ENCODE results near the gene KISS1R.

KISS1R gene

DNA sequence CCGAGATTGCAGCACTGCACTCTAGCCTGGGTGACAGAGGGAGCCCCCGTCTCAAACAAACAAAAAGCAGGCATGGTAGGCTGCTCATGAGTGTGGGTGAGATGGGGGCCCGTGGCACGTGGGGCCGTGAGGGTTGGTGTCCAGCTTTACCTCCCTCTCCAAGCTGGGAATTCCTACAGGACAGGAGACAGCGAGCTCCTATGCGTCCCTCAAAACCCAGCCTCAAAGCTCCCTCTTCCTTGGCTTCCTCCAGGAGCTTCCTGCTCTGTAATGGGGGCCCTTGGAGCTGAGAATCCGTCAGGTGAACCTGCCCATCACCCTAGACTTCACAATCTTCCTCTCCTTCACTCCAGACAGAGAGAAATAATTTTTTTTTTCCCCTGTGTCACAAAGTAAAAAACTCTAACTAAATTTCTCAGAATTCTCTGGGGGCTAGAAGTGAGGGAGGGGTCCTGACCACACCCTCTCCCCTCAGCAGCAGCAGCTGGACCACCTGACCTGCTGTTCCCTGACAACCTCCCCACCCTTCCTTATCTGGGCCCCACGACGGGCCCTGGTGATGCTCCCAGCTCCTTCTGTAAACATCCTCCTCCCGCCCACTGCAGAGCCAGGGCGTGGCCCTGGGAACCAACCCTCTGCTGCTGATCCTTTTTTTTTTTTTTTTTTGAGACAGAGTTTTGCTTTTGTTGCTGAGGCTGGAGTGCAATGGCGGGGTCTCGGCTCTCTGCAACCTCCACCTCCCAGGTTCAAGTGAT is 44.9 kb downstream of the KISS1R start (continued):
- TF ChIP-seq SCRT2 (tag by site-specific recombination; IDR thresholded peaks at IDR 0.05): no peak
- TF ChIP-seq, protein P1, sequence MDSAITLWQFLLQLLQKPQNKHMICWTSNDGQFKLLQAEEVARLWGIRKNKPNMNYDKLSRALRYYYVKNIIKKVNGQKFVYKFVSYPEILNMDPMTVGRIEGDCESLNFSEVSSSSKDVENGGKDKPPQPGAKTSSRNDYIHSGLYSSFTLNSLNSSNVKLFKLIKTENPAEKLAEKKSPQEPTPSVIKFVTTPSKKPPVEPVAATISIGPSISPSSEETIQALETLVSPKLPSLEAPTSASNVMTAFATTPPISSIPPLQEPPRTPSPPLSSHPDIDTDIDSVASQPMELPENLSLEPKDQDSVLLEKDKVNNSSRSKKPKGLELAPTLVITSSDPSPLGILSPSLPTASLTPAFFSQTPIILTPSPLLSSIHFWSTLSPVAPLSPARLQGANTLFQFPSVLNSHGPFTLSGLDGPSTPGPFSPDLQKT (IDR thresholded peaks at IDR 0.05; ENCODE audit: borderline replicate concordance, low read depth, low read length): no peak
- TF ChIP-seq ZNF785 (tag by site-specific recombination; IDR thresholded peaks at IDR 0.05): no peak
- no peak for TF ChIP-seq ZFP37 (tag by site-specific recombination; IDR thresholded peaks at IDR 0.05)
- peak; percentile 46; the same call in 1 of the 2 replicates for TF ChIP-seq KLF8 (tag by site-specific recombination; IDR thresholded peaks at IDR 0.05)
- peak; percentile 76 for TF ChIP-seq ZNF692 (tag by site-specific recombination; IDR thresholded peaks at IDR 0.05)
- no peak for TF ChIP-seq ZNF266 (tag by site-specific recombination; IDR thresholded peaks at IDR 0.05; ENCODE audit: low read depth)
- TF ChIP-seq ZNF555 (tag by site-specific recombination; conservative IDR thresholded peaks at IDR 0.05): no peak
- TF ChIP-seq, protein P2, sequence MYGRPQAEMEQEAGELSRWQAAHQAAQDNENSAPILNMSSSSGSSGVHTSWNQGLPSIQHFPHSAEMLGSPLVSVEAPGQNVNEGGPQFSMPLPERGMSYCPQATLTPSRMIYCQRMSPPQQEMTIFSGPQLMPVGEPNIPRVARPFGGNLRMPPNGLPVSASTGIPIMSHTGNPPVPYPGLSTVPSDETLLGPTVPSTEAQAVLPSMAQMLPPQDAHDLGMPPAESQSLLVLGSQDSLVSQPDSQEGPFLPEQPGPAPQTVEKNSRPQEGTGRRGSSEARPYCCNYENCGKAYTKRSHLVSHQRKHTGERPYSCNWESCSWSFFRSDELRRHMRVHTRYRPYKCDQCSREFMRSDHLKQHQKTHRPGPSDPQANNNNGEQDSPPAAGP (tag by site-specific recombination; IDR thresholded peaks at IDR 0.05): peak; percentile 79; the same call in 1 of the 2 replicates
- TF ChIP-seq ZNF211 (tag by site-specific recombination; IDR thresholded peaks at IDR 0.05; ENCODE audit: low read depth): no peak
- no peak for TF ChIP-seq ZNF311 (tag by site-specific recombination; IDR thresholded peaks at IDR 0.05; ENCODE audit: borderline replicate concordance)
- no peak for TF ChIP-seq ZNF791 (tag by site-specific recombination; IDR thresholded peaks at IDR 0.05)
- TF ChIP-seq, protein P3, sequence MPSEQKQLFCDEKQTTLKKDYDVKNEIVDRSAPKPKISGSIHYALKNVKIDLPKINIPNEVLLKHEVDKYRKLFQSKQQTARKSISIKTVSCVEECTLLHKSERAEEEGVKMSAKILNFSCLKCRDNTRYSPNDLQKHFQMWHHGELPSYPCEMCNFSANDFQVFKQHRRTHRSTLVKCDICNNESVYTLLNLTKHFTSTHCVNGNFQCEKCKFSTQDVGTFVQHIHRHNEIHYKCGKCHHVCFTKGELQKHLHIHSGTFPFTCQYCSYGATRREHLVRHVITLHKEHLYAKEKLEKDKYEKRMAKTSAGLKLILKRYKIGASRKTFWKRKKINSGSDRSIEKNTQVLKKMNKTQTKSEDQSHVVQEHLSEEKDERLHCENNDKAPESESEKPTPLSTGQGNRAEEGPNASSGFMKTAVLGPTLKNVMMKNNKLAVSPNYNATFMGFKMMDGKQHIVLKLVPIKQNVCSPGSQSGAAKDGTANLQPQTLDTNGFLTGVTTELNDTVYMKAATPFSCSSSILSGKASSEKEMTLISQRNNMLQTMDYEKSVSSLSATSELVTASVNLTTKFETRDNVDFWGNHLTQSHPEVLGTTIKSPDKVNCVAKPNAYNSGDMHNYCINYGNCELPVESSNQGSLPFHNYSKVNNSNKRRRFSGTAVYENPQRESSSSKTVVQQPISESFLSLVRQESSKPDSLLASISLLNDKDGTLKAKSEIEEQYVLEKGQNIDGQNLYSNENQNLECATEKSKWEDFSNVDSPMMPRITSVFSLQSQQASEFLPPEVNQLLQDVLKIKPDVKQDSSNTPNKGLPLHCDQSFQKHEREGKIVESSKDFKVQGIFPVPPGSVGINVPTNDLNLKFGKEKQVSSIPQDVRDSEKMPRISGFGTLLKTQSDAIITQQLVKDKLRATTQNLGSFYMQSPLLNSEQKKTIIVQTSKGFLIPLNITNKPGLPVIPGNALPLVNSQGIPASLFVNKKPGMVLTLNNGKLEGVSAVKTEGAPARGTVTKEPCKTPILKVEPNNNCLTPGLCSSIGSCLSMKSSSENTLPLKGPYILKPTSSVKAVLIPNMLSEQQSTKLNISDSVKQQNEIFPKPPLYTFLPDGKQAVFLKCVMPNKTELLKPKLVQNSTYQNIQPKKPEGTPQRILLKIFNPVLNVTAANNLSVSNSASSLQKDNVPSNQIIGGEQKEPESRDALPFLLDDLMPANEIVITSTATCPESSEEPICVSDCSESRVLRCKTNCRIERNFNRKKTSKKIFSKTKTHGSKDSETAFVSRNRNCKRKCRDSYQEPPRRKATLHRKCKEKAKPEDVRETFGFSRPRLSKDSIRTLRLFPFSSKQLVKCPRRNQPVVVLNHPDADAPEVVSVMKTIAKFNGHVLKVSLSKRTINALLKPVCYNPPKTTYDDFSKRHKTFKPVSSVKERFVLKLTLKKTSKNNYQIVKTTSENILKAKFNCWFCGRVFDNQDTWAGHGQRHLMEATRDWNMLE (tag by site-specific recombination; conservative IDR thresholded peaks at IDR 0.05; ENCODE audit: low read depth): no peak
- 0 out of 2 replicates have a peak, but pooled peaks have one; percentile 20 for TF ChIP-seq SP2 (tag by site-specific recombination; IDR thresholded peaks at IDR 0.05)
- TF ChIP-seq, protein P4, sequence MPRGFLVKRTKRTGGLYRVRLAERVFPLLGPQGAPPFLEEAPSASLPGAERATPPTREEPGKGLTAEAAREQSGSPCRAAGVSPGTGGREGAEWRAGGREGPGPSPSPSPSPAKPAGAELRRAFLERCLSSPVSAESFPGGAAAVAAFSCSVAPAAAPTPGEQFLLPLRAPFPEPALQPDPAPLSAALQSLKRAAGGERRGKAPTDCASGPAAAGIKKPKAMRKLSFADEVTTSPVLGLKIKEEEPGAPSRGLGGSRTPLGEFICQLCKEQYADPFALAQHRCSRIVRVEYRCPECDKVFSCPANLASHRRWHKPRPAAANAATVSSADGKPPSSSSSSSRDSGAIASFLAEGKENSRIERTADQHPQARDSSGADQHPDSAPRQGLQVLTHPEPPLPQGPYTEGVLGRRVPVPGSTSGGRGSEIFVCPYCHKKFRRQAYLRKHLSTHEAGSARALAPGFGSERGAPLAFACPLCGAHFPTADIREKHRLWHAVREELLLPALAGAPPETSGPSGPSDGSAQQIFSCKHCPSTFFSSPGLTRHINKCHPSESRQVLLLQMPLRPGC (tag by site-specific recombination; IDR thresholded peaks at IDR 0.05): no peak
- no peak for TF ChIP-seq ZNF391 (tag by site-specific recombination; IDR thresholded peaks at IDR 0.05; ENCODE audit: borderline replicate concordance, low read depth)
- TF ChIP-seq ZNF2 (tag by site-specific recombination; IDR thresholded peaks at IDR 0.05): no peak
- TF ChIP-seq ZSCAN16 (tag by site-specific recombination; IDR thresholded peaks at IDR 0.05): no peak
- TF ChIP-seq ZNF157 (tag by site-specific recombination; IDR thresholded peaks at IDR 0.05): no peak
- TF ChIP-seq, protein P5, sequence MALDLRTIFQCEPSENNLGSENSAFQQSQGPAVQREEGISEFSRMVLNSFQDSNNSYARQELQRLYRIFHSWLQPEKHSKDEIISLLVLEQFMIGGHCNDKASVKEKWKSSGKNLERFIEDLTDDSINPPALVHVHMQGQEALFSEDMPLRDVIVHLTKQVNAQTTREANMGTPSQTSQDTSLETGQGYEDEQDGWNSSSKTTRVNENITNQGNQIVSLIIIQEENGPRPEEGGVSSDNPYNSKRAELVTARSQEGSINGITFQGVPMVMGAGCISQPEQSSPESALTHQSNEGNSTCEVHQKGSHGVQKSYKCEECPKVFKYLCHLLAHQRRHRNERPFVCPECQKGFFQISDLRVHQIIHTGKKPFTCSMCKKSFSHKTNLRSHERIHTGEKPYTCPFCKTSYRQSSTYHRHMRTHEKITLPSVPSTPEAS (tag by site-specific recombination; IDR thresholded peaks at IDR 0.05): no peak
- TF ChIP-seq ZNF341 (tag by site-specific recombination; IDR thresholded peaks at IDR 0.05; ENCODE audit: low read depth): peak; percentile 86
- no peak for TF ChIP-seq ZNF221 (tag by site-specific recombination; IDR thresholded peaks at IDR 0.05; ENCODE audit: borderline replicate concordance)
- no peak for TF ChIP-seq ZNF629 (tag by site-specific recombination; IDR thresholded peaks at IDR 0.05)
- no peak for TF ChIP-seq TRIM28 (IDR thresholded peaks at IDR 0.05; ENCODE audit: borderline replicate concordance, low read length)
- TF ChIP-seq ZNF416 (tag by site-specific recombination; IDR thresholded peaks at IDR 0.05): no peak
- 0 out of 2 replicates have a peak, but pooled peaks have one; percentile 65 for TF ChIP-seq KLF7 (tag by site-specific recombination; IDR thresholded peaks at IDR 0.05; ENCODE audit: borderline replicate concordance)
- no peak for TF ChIP-seq ZNF830 (tag by site-specific recombination; IDR thresholded peaks at IDR 0.05; ENCODE audit: low read depth)
- TF ChIP-seq ZNF335 (tag by site-specific recombination; conservative IDR thresholded peaks at IDR 0.05): no peak
- no peak for TF ChIP-seq ZNF175 (tag by site-specific recombination; IDR thresholded peaks at IDR 0.05)

All from HEK293 (cell line).